Loucy (cell line): ENCODE results near the gene FRS2.

ENCODE experiments used
- H2AFZ ChIP-seq: fragments of 200-600 bp; sonication (generic); 2 replicates; pipeline ENCODE4 v1.6.0; 2016; ENCODE audit warnings: antibody characterized with exemption, mild to moderate bottlenecking, low read length, moderate library complexity
- H3F3A ChIP-seq: fragments of 200-600 bp; 2 replicates; pipeline ENCODE4 v1.6.0; 2016; ENCODE audit warnings: antibody characterized with exemption, low read depth, mild to moderate bottlenecking
- H3K27me3 ChIP-seq: fragments of 200-600 bp; sonication (generic); 2 replicates; pipeline ENCODE4 v1.6.1; 2014; ENCODE audit warnings: low read length, mild to moderate bottlenecking; ENCODE audit not compliant: insufficient read depth, poor library complexity, severe bottlenecking
- H3K36me3 ChIP-seq: fragments of 200-600 bp; sonication (generic); 2 replicates; pipeline ENCODE4 v1.6.1; 2016; ENCODE audit warnings: low read length; ENCODE audit not compliant: insufficient read depth
- H3K4me1 ChIP-seq: fragments of 200-600 bp; sonication (generic); 2 replicates; pipeline ENCODE4 v1.5.1; 2014; ENCODE audit warnings: low read length, mild to moderate bottlenecking; ENCODE audit not compliant: insufficient read depth, poor library complexity, severe bottlenecking
- H3K4me2 ChIP-seq: fragments of 200-600 bp; sonication (generic); 2 replicates; pipeline ENCODE4 v1.6.0; 2014; ENCODE audit warnings: antibody characterized with exemption, low read length, low read depth, mild to moderate bottlenecking; ENCODE audit not compliant: poor library complexity, severe bottlenecking
- H3K4me3 ChIP-seq: fragments of 200-600 bp; sonication (generic); 2 replicates; pipeline ENCODE4 v1.5.1; 2014; ENCODE audit warnings: low read length, mild to moderate bottlenecking, mixed read lengths; ENCODE audit not compliant: poor library complexity, severe bottlenecking
- H3K79me2 ChIP-seq: fragments of 200-600 bp; sonication (generic); 2 replicates; pipeline ENCODE4 v1.6.1; 2014; ENCODE audit warnings: low read length; ENCODE audit not compliant: insufficient read depth
- H3K9ac ChIP-seq: fragments of 200-600 bp; sonication (generic); 2 replicates; pipeline ENCODE4 v1.6.0; 2014; ENCODE audit warnings: mild to moderate bottlenecking, low read depth, low read length, moderate library complexity; ENCODE audit not compliant: poor library complexity, severe bottlenecking
- H3K9me2 ChIP-seq: fragments of 200-600 bp; sonication (generic); replicated peaks from 2 replicates; pipeline ENCODE4 v1.6.1; 2016; ENCODE audit warnings: low read depth, low read length, mixed read lengths
- H3K9me3 ChIP-seq: fragments of 200-600 bp; sonication (generic); 2 replicates; pipeline ENCODE4 v1.6.1; 2014; ENCODE audit warnings: mild to moderate bottlenecking, antibody characterized with exemption, low read length, low read depth; ENCODE audit not compliant: insufficient read depth
- H4K20me1 ChIP-seq: fragments of 200-600 bp; sonication (generic); 2 replicates; pipeline ENCODE4 v1.6.0; 2014; ENCODE audit warnings: antibody characterized with exemption, low read length, mild to moderate bottlenecking; ENCODE audit not compliant: insufficient read depth, poor library complexity, severe bottlenecking
- EZH2phosphoT487 ChIP-seq: fragments of 200-600 bp; IDR thresholded peaks from 2 replicates; pipeline ENCODE4 v1.6.1; 2018; ENCODE audit warnings: antibody characterized with exemption, mild to moderate bottlenecking, moderate library complexity, borderline replicate concordance
- TF ChIP-seq, protein P1 (sequence below): fragments of 200-600 bp; sonication (generic); conservative IDR thresholded peaks from 2 replicates; pipeline ENCODE4 v1.5.1; 2014; ENCODE audit warnings: mild to moderate bottlenecking, antibody characterized with exemption, low read length

The FRS2 gene, protein sequence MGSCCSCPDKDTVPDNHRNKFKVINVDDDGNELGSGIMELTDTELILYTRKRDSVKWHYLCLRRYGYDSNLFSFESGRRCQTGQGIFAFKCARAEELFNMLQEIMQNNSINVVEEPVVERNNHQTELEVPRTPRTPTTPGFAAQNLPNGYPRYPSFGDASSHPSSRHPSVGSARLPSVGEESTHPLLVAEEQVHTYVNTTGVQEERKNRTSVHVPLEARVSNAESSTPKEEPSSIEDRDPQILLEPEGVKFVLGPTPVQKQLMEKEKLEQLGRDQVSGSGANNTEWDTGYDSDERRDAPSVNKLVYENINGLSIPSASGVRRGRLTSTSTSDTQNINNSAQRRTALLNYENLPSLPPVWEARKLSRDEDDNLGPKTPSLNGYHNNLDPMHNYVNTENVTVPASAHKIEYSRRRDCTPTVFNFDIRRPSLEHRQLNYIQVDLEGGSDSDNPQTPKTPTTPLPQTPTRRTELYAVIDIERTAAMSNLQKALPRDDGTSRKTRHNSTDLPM

DNA sequence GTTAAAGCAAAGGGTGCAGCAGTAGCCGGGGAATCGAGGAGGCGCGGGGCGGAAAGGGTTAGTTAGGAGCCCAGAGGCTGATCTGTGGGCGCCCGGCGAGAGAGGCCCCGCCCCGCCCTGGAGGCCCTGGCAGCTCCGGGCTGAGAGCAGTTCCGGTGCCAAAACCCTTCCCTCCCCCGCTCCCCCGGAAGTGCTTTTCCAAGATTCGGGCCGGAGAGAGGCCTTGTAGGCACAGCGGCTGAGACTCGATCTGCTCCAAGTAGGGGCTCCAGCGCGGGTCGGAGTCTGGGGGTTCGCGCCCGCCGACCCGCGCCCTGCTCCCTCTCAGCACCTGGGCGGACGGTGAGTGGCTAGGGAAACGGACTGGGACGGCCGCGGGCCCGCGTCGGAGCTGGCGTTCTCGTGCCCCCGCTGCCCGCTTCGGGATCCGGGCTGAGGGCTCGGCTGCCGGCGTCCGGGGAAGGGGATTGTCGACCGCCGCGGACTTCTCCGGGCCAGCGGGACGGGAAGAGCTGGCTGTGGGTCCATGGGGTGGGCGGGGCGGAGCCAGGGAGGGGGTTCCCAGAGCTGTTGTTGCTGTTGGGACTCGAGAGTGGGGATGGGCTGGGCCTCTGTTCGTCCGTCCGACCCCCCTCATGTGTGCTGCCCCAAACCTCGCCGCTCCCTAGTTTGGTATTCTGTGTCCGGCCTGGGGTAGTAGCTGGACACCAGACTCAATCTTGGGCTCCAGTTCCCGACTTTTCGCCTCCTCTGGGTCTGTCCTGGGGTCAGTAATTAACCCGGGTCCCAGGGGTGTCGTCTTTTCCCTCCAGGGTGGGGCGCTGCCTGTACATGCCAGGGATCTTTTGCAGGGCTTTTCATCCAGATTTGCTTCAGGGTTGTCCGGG, at the start of gene FRS2:
FRS2 (plus strand) TSS at position 200 of the 887 bp plus-strand sequence. CDS start 98,643 bp downstream, outside the sequence.
- Histone ChIP-seq H3K9ac (peak within 1 kb of the TSS; percentile 93), H3K27me3 (no peaks in the 10 kb centered on the region), H3K79me2 (peaks cover 53% of the 10 kb centered on the region), H4K20me1 (peaks cover 45% of the 10 kb centered on the region), H3K4me3 (peak within 1 kb of the TSS; percentile 88), H2AFZ (peak within 1 kb of the TSS; percentile 95), H3K4me2 (peak within 1 kb of the TSS; percentile 89), H3K36me3 (no peaks in the 10 kb centered on the region), H3K4me1 (peaks cover 47% of the 10 kb centered on the region), H3F3A (no peaks in the 10 kb centered on the region), H3K9me3 (no peaks in the 10 kb centered on the region), H3K9me2 (no peaks in the 10 kb centered on the region)
- TF ChIP-seq EZH2phosphoT487 = no peak
- TF ChIP-seq, protein P1, sequence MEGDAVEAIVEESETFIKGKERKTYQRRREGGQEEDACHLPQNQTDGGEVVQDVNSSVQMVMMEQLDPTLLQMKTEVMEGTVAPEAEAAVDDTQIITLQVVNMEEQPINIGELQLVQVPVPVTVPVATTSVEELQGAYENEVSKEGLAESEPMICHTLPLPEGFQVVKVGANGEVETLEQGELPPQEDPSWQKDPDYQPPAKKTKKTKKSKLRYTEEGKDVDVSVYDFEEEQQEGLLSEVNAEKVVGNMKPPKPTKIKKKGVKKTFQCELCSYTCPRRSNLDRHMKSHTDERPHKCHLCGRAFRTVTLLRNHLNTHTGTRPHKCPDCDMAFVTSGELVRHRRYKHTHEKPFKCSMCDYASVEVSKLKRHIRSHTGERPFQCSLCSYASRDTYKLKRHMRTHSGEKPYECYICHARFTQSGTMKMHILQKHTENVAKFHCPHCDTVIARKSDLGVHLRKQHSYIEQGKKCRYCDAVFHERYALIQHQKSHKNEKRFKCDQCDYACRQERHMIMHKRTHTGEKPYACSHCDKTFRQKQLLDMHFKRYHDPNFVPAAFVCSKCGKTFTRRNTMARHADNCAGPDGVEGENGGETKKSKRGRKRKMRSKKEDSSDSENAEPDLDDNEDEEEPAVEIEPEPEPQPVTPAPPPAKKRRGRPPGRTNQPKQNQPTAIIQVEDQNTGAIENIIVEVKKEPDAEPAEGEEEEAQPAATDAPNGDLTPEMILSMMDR = peak; percentile 48

DNA sequence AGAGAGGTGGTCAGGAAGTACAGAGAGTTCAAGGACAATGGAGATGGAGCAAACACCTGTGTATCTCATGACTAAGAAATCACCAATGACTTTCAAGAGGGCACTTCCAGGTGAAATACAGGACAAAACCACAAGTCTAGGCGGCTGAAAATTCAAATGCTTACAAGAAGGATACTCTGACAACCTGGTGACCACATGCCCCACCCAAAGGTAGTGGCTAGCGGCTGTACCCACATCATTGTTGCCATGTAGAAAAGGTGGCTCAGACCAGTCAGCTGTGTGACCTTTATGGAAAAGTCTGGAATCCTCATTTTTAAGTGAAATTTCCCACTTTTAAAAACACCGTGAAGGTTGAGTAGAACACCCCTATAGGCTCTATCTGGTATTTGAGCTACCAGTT, 48.6 kb upstream of the FRS2 start:
- no peaks in the 10 kb centered on the region for H3F3A ChIP-seq
- no peaks in the 10 kb centered on the region for H4K20me1 ChIP-seq
- H3K9me2 ChIP-seq = no peaks in the 10 kb centered on the region
- no peak overlapping the region for H2AFZ ChIP-seq
- H3K79me2 ChIP-seq = no peaks in the 10 kb centered on the region
- H3K9ac ChIP-seq = no peak overlapping the region
- TF ChIP-seq EZH2phosphoT487 = no peak
- TF ChIP-seq, protein P1 = no peak
- H3K4me2 ChIP-seq = no peak overlapping the region
- no peaks in the 10 kb centered on the region for H3K9me3 ChIP-seq
- no peaks in the 10 kb centered on the region for H3K36me3 ChIP-seq
- H3K27me3 ChIP-seq = no peaks in the 10 kb centered on the region
- H3K4me1 ChIP-seq = peaks cover 8% of the 10 kb centered on the region
- H3K4me3 ChIP-seq = no peak overlapping the region

DNA sequence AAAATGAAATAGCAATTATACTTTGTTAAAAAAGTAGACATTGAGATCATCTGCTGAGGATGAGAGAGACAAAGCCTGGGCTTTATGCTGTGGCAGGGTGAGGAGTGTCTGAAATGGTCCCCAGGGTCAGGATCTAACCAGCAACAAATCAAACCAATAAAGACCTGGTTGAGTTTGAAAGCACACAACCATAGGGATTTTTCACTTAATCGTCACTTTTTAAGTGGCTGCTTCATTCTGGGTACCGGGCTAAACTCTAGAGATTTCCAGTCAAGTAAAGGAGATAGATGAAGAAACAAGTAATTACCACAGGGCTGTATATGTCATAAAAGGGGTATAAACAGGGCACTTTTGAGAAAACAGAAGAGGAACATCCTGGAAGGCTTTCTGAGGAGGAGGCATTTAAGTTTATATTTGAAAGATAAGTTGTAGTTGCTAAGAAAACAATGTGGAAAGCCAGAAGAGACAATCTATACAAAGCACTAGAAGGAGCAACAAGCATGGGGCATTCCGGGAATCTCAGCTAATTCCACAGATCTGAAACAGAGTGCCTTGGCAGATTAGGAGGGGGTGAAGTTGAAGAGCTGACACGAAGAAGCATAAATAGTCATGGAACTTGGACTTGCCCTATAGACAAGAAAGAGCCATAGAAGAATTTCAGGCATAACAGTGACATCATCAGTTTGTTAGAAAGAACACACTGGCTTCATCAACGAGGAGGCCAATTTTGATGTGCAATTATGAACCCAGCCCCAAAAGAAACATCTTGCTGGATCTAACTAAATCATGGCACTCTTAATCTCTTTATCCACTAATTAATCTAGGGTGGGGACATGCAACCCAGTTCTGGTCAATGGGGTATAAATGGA, 46.9 kb upstream of the FRS2 start:
- Histone ChIP-seq H3K36me3 (no peaks in the 10 kb centered on the region), H3K27me3 (no peaks in the 10 kb centered on the region), H3K9me2 (no peaks in the 10 kb centered on the region), H3K9ac (no peak overlapping the region), H3K4me1 (peaks cover 8% of the 10 kb centered on the region), H3K79me2 (no peaks in the 10 kb centered on the region), H3K4me3 (no peak overlapping the region), H3K9me3 (no peaks in the 10 kb centered on the region), H4K20me1 (no peaks in the 10 kb centered on the region), H3K4me2 (no peak overlapping the region), H2AFZ (no peak overlapping the region), H3F3A (no peaks in the 10 kb centered on the region)
- TF ChIP-seq EZH2phosphoT487 = no peak
- TF ChIP-seq, protein P1 = no peak
